GM12878 (cell line): ENCODE results near the gene POU2AF1. TPM values are rescaled to one million over a fixed set of nuclear protein-coding genes. Genes with fewer than 3 reads are reported as not detected.

Experiments
- ATAC-seq: fragments of 200-7000 bp; cut with Tn5 transposase; 3 replicates; pipeline ENCODE4 v1.9.1; 2020; ENCODE audit warnings: mild to moderate bottlenecking, moderate library complexity
- BruUV-seq: library from RNA; stranded (reverse); fragments of 400-500 nt; replicated peaks from 2 replicates; lab custom pipeline; 2021; lab: Mats Ljungman, UMichigan
- CTCF ChIA-PET: fragments of 300-600 bp; sonication (Branson Sonifier 250); formaldehyde crosslinking; extraction: SDS; loops from one replicate; lab custom pipeline; 2021; ENCODE audit warnings: inconsistent platforms; lab: Yijun Ruan, JAX
- POLR2A ChIA-PET: fragments of 350-600 bp; formaldehyde crosslinking; extraction: SDS; loops from one replicate; lab custom pipeline; 2021; ENCODE audit warnings: inconsistent platforms; lab: Charles Lee
- RAD21 ChIA-PET: fragments of 300-600 bp; sonication (Branson Sonifier 250); formaldehyde crosslinking; loops from one replicate; lab custom pipeline; 2023; ENCODE audit warnings: antibody characterized with exemption; ENCODE audit not compliant: unreplicated experiment; lab: Charles Lee
- SMC1A ChIA-PET: fragments of 300-600 bp; sonication (Branson Sonifier 250); formaldehyde crosslinking; loops from one replicate; lab custom pipeline; 2023; ENCODE audit not compliant: unreplicated experiment, uncharacterized antibody; lab: Charles Lee
- DNase-seq: peaks from one replicate; pipeline ENCODE4 v3.0.0-alpha.2; 2011; ENCODE audit warnings: low read depth, low spot score
- FAIRE-seq: peaks from 3 replicates; lab custom pipeline; 2011; peaks lifted over from hg19 to GRCh38; lab: Jason Lieb, UNC
- H2AFZ ChIP-seq: 2 replicates; pipeline ENCODE4 v1.6.0; 2011; ENCODE audit warnings: low read depth, low read length, control low read depth; ENCODE audit not compliant: control insufficient read depth
- H3K27ac ChIP-seq: 2 replicates; pipeline ENCODE4 v1.5.1; 2011; ENCODE audit warnings: control low read depth; ENCODE audit not compliant: control insufficient read depth, insufficient read depth
- H3K27me3 ChIP-seq, 2 experiments: replicated peaks in 1 of 2; 2 replicates each; pipeline versions ENCODE4 v1.6.0 to v1.6.1; 2011; ENCODE audit warnings: low read length in 1 of 2; ENCODE audit not compliant: control insufficient read depth in 2 of 2, insufficient read depth in 2 of 2
- H3K36me3 ChIP-seq, 2 experiments: 2 replicates each; pipeline ENCODE4 v1.5.1; 2011; ENCODE audit warnings: low read length in 1 of 2; ENCODE audit not compliant: control insufficient read depth in 2 of 2, insufficient read depth in 2 of 2
- H3K4me1 ChIP-seq: 2 replicates; pipeline ENCODE4 v1.6.1; 2011; ENCODE audit warnings: mild to moderate bottlenecking, low read length, moderate library complexity, mixed read lengths; ENCODE audit not compliant: control insufficient read depth, insufficient read depth
- H3K4me2 ChIP-seq: 2 replicates; pipeline ENCODE4 v1.6.0; 2011; ENCODE audit warnings: control low read depth; ENCODE audit not compliant: control insufficient read depth, insufficient read depth
- H3K4me3 ChIP-seq: fragments of 200-600 bp; sonication (generic); 2 replicates; pipeline ENCODE4 v1.5.1; 2016
- H3K79me2 ChIP-seq: 2 replicates; pipeline ENCODE4 v1.6.0; 2011; ENCODE audit warnings: low read length; ENCODE audit not compliant: control insufficient read depth, insufficient read depth
- H3K9ac ChIP-seq: 2 replicates; pipeline ENCODE4 v1.8.0; 2011; ENCODE audit warnings: low read length, control low read depth, mixed read lengths; ENCODE audit not compliant: control insufficient read depth, insufficient read depth
- H3K9me3 ChIP-seq: replicated peaks from 3 replicates; pipeline ENCODE4 v1.5.1; 2011; ENCODE audit warnings: mild to moderate bottlenecking, low read length; ENCODE audit not compliant: control insufficient read depth, insufficient read depth
- H4K20me1 ChIP-seq: 2 replicates; pipeline ENCODE4 v1.6.0; 2011; ENCODE audit not compliant: control insufficient read depth, insufficient read depth
- ATF2 ChIP-seq: IDR thresholded peaks from 2 replicates; pipeline ENCODE4 v1.6.1; 2012; ENCODE audit warnings: low read length, inconsistent platforms
- HDAC2 ChIP-seq: fragments of 200-600 bp; sonication (generic); IDR thresholded peaks from 2 replicates; pipeline ENCODE4 v1.6.1; 2017
- POLR2A ChIP-seq: IDR thresholded peaks from 2 replicates; pipeline ENCODE4 v1.6.1; 2011; ENCODE audit warnings: low read depth, mild to moderate bottlenecking, low read length
- POLR2AphosphoS2 ChIP-seq: IDR thresholded peaks from 2 replicates; pipeline ENCODE4 v1.6.1; 2011; ENCODE audit warnings: low read depth, mild to moderate bottlenecking, low read length, improper control_type of control experiment, moderate library complexity
- RUNX3 ChIP-seq: IDR thresholded peaks from 2 replicates; pipeline ENCODE4 v1.6.1; 2012; ENCODE audit warnings: low read length, inconsistent platforms
- ZNF592 ChIP-seq: fragments of 450-650 bp; IDR thresholded peaks from 2 replicates; pipeline ENCODE4 v1.6.1; 2017; ENCODE audit warnings: mild to moderate bottlenecking, moderate library complexity
- WGBS: methylation state at CpG from one replicate; pipeline ENCODE4 v1.1.6; 2016; ENCODE audit warnings: low lambda C conversion rate; ENCODE audit not compliant: insufficient replicate concordance, insufficient coverage; ENCODE audit errors: missing lambda C conversion rate; 5-methylcytosine and 5-hydroxymethylcytosine counted together
- in situ Hi-C: fragments of 300-500 bp; cut with MboI; formaldehyde crosslinking; loops from 9 replicates; pipeline ENCODE4 v1.14.3; 2018; ENCODE audit warnings: mixed read lengths
- intact Hi-C: fragments of 100-400 bp; cut with micrococcal nuclease; formaldehyde crosslinking; loops from one replicate; pipeline ENCODE4 v1.14.2; 2022; ENCODE audit not compliant: unreplicated experiment
- polyA plus RNA-seq, 11 experiments: library from polyadenylated mRNA; depleted of rRNA in 4 of 11; unstranded in 6 of 11; stranded (reverse) in 5 of 11; fragments of >200 nt; fragmentation: Nextera tagmentation in 4 of 11; fragmentation: Illumina TruSeq in 1 of 11; extraction: Ambion mirVana in 4 of 11; extraction: Trizol in 1 of 11; gene quantifications; 1 replicate in 1 of 11; 2 replicates in 10 of 11; pipeline versions ENCODE4 v1.2.1 to v1.2.3, GENCODE V29; 2011 to 2016; ENCODE audit warnings: inconsistent platforms in 2 of 11, missing spikeins in 2 of 11, low read depth in 1 of 11
- total RNA-seq, 4 experiments: library from RNA; depleted of rRNA in 3 of 4; stranded (reverse); fragments of >200 nt in 3 of 4; fragmentation: Illumina TruSeq in 1 of 4; extraction: Trizol in 1 of 4; gene quantifications; 2 replicates each; pipeline versions ENCODE4 v1.2.1 to v1.2.3, GENCODE V29; 2013 to 2021
- TF ChIP-seq, protein P1 (sequence below): IDR thresholded peaks from 2 replicates; pipeline ENCODE4 v1.6.1; 2011; ENCODE audit warnings: borderline replicate concordance, low read depth, mild to moderate bottlenecking, moderate library complexity, low read length; ENCODE audit not compliant: insufficient read depth, poor library complexity, severe bottlenecking

POU2AF1 gene
- total and polyA plus RNA-seq, 10 of the 15 experiments (the other 5 are each of a cell fraction or from before 2014, with no cell fraction given), result 13.1 to 169 (median 75.5) TPM

GRCh38 chr11:111347723-111348115 is 31.4 kb downstream of the POU2AF1 start (continued):
- no peak for TF ChIP-seq ATF2

- DNase-seq, result no peak
- Histone ChIP-seq H3K4me3 (no peak overlapping the region), H3K79me2 (no peaks in the 10 kb centered on the region), H3K4me2 (no peak overlapping the region), H3K9ac (no peak overlapping the region), H3K36me3 (peaks cover 0 to 11% of the 10 kb centered on the region in 2 experiments; a peak in 2 of 4 replicates), H3K4me1 (peaks cover 5% of the 10 kb centered on the region; the same call in 1 of the 2 replicates), H2AFZ (no peak overlapping the region), H4K20me1 (no peaks in the 10 kb centered on the region), H3K9me3 (no peaks in the 10 kb centered on the region), H3K27ac (no peak overlapping the region), H3K27me3 (no peaks in the 10 kb centered on the region)
- TF ChIP-seq, protein P1, sequence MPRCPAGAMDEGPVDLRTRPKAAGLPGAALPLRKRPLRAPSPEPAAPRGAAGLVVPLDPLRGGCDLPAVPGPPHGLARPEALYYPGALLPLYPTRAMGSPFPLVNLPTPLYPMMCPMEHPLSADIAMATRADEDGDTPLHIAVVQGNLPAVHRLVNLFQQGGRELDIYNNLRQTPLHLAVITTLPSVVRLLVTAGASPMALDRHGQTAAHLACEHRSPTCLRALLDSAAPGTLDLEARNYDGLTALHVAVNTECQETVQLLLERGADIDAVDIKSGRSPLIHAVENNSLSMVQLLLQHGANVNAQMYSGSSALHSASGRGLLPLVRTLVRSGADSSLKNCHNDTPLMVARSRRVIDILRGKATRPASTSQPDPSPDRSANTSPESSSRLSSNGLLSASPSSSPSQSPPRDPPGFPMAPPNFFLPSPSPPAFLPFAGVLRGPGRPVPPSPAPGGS, result peak; percentile 31
- TF ChIP-seq HDAC2, result no peak
- 0 out of 2 replicates have a peak, but pooled peaks have one; percentile 40 for TF ChIP-seq POLR2AphosphoS2
- peak; percentile 4; the same call in 1 of the 2 replicates for TF ChIP-seq POLR2A
- peak; percentile 2; the same call in 1 of the 2 replicates for TF ChIP-seq RUNX3
- TF ChIP-seq ZNF592, result no peak
- no peak for FAIRE-seq
- ChIA-PET POLR2A (no interaction called here), RAD21 (no interaction called here), CTCF (interaction anchor here (0.7 kb wide), 1 partner anchor 34 kb away, joined by 3 read pairs; no protein-coding TSS in a partner anchor), SMC1A (interaction anchor here (0.9 to 1.3 kb wide), 2 partner anchors 69 to 71 kb away, joined by 3 to 4 read pairs; no protein-coding TSS in a partner anchor)
- intact Hi-C loops (loop anchor here (5.0 kb wide), 1 partner anchor 65 kb away; no protein-coding TSS in a partner anchor), in situ Hi-C loops (no loop called here)
- 80% methylated on average over 6 of the region's 6 CpGs for WGBS
- no peak for ATAC-seq
- no TSS peak for BruUV-seq
Measured at GRCh38 chr11:111347002-111347722, 31.9 kb downstream of the POU2AF1 start.
